ENCODE results near the gene CDK5R2. TPM values are rescaled to one million over a fixed set of nuclear protein-coding genes. Genes with fewer than 3 reads are reported as not detected.

CDK5R2 gene
- total and polyA plus RNA-seq, 2 of the 13 experiments (the other 11 are each of a cell fraction or from before 2014, with no cell fraction given) = not detected

DNA sequence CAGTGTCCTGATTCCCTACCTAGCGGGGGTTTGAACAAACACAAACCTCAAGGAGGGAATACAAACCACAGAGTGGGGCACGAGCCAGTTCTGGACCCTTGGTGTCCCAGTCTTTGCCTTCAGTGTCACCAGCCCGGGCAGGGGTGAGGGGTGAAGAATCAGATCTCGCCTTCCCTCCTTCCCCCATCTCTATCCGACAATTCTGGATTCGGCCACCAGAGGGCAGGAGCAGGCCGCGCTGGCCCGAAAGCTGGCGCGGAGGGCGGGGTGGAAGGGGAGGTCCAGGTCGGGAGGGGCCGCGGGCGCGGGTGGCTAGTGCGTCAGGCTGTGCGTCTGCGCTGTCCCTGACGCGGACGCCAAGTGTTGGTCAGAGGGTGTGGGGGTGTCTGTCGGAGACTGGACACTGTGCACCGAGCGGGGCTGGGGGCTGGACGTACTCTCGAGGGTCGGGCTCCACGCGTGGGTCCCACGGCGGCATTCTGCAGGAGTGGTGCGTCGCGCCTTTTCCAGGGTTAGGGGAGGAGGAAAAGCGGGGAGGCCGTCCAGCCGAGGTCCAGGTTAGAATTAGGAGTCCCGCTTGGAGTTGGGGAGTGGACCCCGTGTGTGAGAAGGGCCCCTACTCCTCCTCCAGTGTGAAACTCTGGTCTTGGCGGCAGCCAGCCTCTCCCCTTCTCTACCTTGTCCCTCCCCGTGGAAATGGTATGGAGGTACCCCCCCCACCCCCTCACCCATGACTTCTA lies 36.7 kb downstream of the CDK5R2 start (continued):
- TF ChIP-seq, protein P1, sequence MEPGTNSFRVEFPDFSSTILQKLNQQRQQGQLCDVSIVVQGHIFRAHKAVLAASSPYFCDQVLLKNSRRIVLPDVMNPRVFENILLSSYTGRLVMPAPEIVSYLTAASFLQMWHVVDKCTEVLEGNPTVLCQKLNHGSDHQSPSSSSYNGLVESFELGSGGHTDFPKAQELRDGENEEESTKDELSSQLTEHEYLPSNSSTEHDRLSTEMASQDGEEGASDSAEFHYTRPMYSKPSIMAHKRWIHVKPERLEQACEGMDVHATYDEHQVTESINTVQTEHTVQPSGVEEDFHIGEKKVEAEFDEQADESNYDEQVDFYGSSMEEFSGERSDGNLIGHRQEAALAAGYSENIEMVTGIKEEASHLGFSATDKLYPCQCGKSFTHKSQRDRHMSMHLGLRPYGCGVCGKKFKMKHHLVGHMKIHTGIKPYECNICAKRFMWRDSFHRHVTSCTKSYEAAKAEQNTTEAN (CRISPR knock-in tag; conservative IDR thresholded peaks at IDR 0.05) = no peak
- no peak for TF ChIP-seq MATR3 (CRISPR knock-in tag; IDR thresholded peaks at IDR 0.05)
- 0 out of 2 replicates have a peak, but pooled peaks have one; percentile 60 for TF ChIP-seq SNAPC2 (CRISPR knock-in tag; IDR thresholded peaks at IDR 0.05)
- 0 out of 2 replicates have a peak, but pooled peaks have one; percentile 42 for TF ChIP-seq SPEN (CRISPR knock-in tag; IDR thresholded peaks at IDR 0.05; ENCODE audit: low read depth)
- no peak for TF ChIP-seq ZNF326 (CRISPR knock-in tag; IDR thresholded peaks at IDR 0.05; ENCODE audit: borderline replicate concordance)
- TF ChIP-seq REST (IDR thresholded peaks at IDR 0.05; ENCODE audit: borderline replicate concordance in 1 of 2, low read depth in 1 of 2, low read length in 2 of 2) = no peak
- TF ChIP-seq ZSCAN22 (CRISPR knock-in tag; IDR thresholded peaks at IDR 0.05) = no peak
- TF ChIP-seq TERF1 (CRISPR knock-in tag; IDR thresholded peaks at IDR 0.05) = no peak
- no peak for TF ChIP-seq DR1 (CRISPR knock-in tag; IDR thresholded peaks at IDR 0.05)
- no peak for TF ChIP-seq NPAS2 (CRISPR knock-in tag; IDR thresholded peaks at IDR 0.05; ENCODE audit: borderline replicate concordance)
- no peak for TF ChIP-seq SOX13 (IDR thresholded peaks at IDR 0.05)
- TF ChIP-seq SOX13 (CRISPR knock-in tag; conservative IDR thresholded peaks at IDR 0.05 in 1 of 2, IDR thresholded peaks at IDR 0.05 in 1 of 2) = peak in 1 of 2 experiments; percentile 29; a peak in 1 of 4 replicates
- peak; percentile 53; the same call in 1 of the 2 replicates for TF ChIP-seq BCL6 (CRISPR knock-in tag; IDR thresholded peaks at IDR 0.05)
- TF ChIP-seq ZFP41 (CRISPR knock-in tag; IDR thresholded peaks at IDR 0.05; ENCODE audit: borderline replicate concordance) = no peak
- TF ChIP-seq, protein P2, sequence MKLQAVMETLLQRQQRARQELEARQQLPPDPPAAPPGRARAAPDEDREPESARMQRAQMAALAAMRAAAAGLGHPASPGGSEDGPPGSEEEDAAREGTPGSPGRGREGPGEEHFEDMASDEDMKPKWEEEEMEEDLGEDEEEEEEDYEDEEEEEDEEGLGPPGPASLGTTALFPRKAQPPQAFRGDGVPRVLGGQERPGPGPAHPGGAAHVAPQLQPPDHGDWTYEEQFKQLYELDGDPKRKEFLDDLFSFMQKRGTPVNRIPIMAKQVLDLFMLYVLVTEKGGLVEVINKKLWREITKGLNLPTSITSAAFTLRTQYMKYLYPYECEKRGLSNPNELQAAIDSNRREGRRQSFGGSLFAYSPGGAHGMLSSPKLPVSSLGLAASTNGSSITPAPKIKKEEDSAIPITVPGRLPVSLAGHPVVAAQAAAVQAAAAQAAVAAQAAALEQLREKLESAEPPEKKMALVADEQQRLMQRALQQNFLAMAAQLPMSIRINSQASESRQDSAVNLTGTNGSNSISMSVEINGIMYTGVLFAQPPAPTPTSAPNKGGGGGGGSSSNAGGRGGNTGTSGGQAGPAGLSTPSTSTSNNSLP (IDR thresholded peaks at IDR 0.05; ENCODE audit: low read depth, low read length) = peak; percentile 52; the same call in 1 of the 2 replicates
- TF ChIP-seq, protein P3, sequence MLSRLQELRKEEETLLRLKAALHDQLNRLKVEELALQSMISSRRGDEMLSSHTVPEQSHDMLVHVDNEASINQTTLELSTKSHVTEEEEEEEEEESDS (CRISPR knock-in tag; IDR thresholded peaks at IDR 0.05; ENCODE audit: borderline replicate concordance) = 0 out of 2 replicates have a peak, but pooled peaks have one; percentile 35
- no peak for TF ChIP-seq ZNF333 (CRISPR knock-in tag; IDR thresholded peaks at IDR 0.05; ENCODE audit: borderline replicate concordance)
- peak; percentile 94 for TF ChIP-seq MAZ (IDR thresholded peaks at IDR 0.05; ENCODE audit: borderline replicate concordance, low read depth, low read length)
- TF ChIP-seq MAZ (CRISPR knock-in tag; IDR thresholded peaks at IDR 0.05; ENCODE audit: low read depth) = peak; percentile 90
- TF ChIP-seq NCOA5 (CRISPR knock-in tag; IDR thresholded peaks at IDR 0.05) = no peak
- TF ChIP-seq ZNF766 (CRISPR knock-in tag; IDR thresholded peaks at IDR 0.05; ENCODE audit: borderline replicate concordance) = no peak
